Measurements from ENCODE around the gene ASB1.

GRCh38 chr2:238425505-238425978, 1.2 kb upstream of the ASB1 start:
- TF ChIP-seq, protein P1, sequence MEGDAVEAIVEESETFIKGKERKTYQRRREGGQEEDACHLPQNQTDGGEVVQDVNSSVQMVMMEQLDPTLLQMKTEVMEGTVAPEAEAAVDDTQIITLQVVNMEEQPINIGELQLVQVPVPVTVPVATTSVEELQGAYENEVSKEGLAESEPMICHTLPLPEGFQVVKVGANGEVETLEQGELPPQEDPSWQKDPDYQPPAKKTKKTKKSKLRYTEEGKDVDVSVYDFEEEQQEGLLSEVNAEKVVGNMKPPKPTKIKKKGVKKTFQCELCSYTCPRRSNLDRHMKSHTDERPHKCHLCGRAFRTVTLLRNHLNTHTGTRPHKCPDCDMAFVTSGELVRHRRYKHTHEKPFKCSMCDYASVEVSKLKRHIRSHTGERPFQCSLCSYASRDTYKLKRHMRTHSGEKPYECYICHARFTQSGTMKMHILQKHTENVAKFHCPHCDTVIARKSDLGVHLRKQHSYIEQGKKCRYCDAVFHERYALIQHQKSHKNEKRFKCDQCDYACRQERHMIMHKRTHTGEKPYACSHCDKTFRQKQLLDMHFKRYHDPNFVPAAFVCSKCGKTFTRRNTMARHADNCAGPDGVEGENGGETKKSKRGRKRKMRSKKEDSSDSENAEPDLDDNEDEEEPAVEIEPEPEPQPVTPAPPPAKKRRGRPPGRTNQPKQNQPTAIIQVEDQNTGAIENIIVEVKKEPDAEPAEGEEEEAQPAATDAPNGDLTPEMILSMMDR (IDR thresholded peaks at IDR 0.05), result no peak
- TF ChIP-seq POLR2A (IDR thresholded peaks at IDR 0.05), result no peak
